ENCODE data around the gene MXD1.
A peak's percentile ranks its signal among the peaks of the same experiment; 100 is the strongest.

MXD1 gene

DNA sequence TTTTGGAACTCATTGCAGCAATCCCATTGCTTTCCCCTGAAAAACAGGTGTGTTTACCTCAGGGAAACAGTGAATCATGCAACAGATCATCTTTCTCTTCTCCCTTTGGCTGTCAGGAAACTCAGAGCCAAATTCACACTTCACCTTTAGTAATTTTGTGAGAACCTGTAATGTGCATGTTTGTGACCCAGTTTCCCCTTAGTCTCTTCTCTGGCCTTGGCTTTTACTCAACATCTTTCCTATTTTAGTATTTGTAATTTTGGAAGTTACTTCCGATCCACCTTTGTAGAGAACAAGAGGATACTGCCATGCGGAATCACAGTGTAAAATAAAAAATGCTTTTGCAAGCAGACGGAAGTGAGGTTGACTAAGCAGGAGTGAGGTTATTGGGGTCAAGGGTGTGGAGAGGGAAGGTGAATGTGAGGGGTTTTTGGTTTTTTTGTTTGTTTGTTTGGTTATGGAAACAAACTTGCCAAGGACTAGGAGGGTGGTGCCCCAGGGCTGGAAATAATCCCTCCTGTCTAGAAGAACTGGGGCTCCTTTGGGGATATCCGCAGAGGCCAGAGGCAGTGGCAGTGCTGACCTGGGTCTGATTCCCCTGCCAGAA, 32.5 kb downstream of the MXD1 start:
- no peak overlapping the region for H2AK5ac ChIP-seq (ENCODE audit: low read length)
- H4K12ac ChIP-seq (ENCODE audit: low read depth, low read length): no peak overlapping the region
- H2BK120ac ChIP-seq (ENCODE audit: insufficient read depth, low read length, poor library complexity): no peak overlapping the region
- H3K4me3 ChIP-seq (ENCODE audit: low read depth, low read length): no peak overlapping the region
- H3K9me3 ChIP-seq (ENCODE audit: insufficient read depth, low read depth, low read length): no peaks in the 10 kb centered on the region
- no peaks in the 10 kb centered on the region for H3K79me2 ChIP-seq (ENCODE audit: control insufficient read depth, insufficient read depth, low read length, poor library complexity)
- H3K23ac ChIP-seq (ENCODE audit: low read length): no peak overlapping the region
- no peak overlapping the region for H4K91ac ChIP-seq (ENCODE audit: low read depth, low read length)
- no peak overlapping the region for H3K4me2 ChIP-seq (ENCODE audit: low read length)
- H3K79me1 ChIP-seq (ENCODE audit: low read length): peaks cover 2% of the 10 kb centered on the region
- H2BK12ac ChIP-seq (ENCODE audit: low read length): no peak overlapping the region
- H3K36me3 ChIP-seq (ENCODE audit: control insufficient read depth in 1 of 2, insufficient read depth in 2 of 2, low read length in 2 of 2): no peaks in the 10 kb centered on the region
- no peak overlapping the region for H4K8ac ChIP-seq (ENCODE audit: low read depth, low read length)
- no peak overlapping the region for H3K27ac ChIP-seq (ENCODE audit: low read depth, low read length)
- H2AFZ ChIP-seq (ENCODE audit: insufficient read depth, low read length, poor library complexity): no peak overlapping the region
- no peak overlapping the region for H2BK5ac ChIP-seq (ENCODE audit: low read depth, low read length, poor library complexity)
- WGBS (ENCODE audit: extremely low coverage, insufficient coverage, insufficient read length): no CpG with 5 or more reads among the region's 4 CpGs
- peak in 1 of 2 donors; percentile 45 for DNase-seq
- H3K18ac ChIP-seq (ENCODE audit: low read length): no peak overlapping the region
- H3K14ac ChIP-seq (ENCODE audit: low read length): no peak overlapping the region
- no peak overlapping the region for H3K4ac ChIP-seq (ENCODE audit: low read depth, low read length)
- no peak overlapping the region for H3K9ac ChIP-seq (ENCODE audit: low read length)
- H3K27me3 ChIP-seq (ENCODE audit: insufficient read depth, low read length): no peaks in the 10 kb centered on the region
- H3K4me1 ChIP-seq (ENCODE audit: control insufficient read depth in 1 of 2, insufficient read depth in 2 of 2, low read length in 2 of 2): peaks cover 15 to 17% of the 10 kb centered on the region in 2 experiments

DNA sequence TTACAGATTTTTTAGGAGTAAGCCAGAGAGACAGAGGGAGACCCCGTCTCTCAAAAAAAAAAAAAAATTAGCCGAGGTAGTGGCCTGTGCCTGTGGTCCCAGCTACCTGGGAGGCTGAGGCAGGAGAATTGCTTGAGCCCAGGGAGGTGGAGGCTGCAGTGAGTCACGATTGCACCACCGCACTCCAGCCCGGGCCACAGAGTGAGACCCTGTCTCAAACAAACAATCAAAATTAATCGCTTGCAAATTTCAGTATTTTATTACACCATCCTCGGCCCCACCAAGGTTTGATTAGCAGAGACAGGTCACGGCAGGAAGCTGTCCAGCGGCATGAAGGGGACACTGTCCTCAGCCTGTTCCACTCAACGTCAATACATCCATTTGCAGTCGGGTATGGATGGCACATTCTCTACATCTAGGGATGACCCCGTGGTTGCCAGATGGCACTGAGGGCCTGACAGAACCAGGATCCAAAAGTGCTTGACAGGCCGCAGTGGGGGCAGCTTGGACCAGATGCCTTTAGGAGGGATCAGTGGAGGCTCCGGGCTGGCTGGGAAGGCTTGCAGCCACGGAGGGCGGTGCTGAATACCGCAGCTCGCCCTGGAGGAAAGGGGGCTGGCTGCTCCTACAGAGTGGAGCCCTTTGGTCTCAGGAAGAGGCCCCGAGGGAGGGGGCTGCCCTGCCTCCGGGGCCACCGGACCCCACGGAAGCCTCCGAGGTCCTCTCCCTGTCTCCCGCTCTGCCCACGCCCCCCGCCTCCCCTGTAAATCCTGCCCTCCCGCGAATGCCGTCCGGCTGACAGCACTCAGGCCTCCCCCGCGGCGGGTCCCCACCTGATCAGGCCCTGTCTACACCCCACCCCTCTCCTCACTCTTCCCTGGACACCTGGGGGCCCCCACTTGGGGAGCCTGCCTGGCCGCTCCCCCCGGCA, 33.4 kb downstream of the MXD1 start:
- Histone ChIP-seq H4K91ac (ENCODE audit: low read depth, low read length) (no peak overlapping the region), H3K14ac (ENCODE audit: low read length) (no peak overlapping the region), H3K9me3 (ENCODE audit: insufficient read depth, low read depth, low read length) (no peaks in the 10 kb centered on the region), H2BK12ac (ENCODE audit: low read length) (no peak overlapping the region), H3K27ac (ENCODE audit: low read depth, low read length) (no peak overlapping the region), H2AK5ac (ENCODE audit: low read length) (no peak overlapping the region), H4K12ac (ENCODE audit: low read depth, low read length) (no peak overlapping the region), H3K23ac (ENCODE audit: low read length) (no peak overlapping the region), H2BK5ac (ENCODE audit: low read depth, low read length, poor library complexity) (no peak overlapping the region), H3K27me3 (ENCODE audit: insufficient read depth, low read length) (no peaks in the 10 kb centered on the region), H3K79me1 (ENCODE audit: low read length) (peaks cover 2% of the 10 kb centered on the region), H3K36me3 (ENCODE audit: control insufficient read depth in 1 of 2, insufficient read depth in 2 of 2, low read length in 2 of 2) (no peaks in the 10 kb centered on the region), H2AFZ (ENCODE audit: insufficient read depth, low read length, poor library complexity) (no peak overlapping the region), H3K18ac (ENCODE audit: low read length) (no peak overlapping the region), H2BK120ac (ENCODE audit: insufficient read depth, low read length, poor library complexity) (no peak overlapping the region), H3K4me1 (ENCODE audit: control insufficient read depth in 1 of 2, insufficient read depth in 2 of 2, low read length in 2 of 2) (peaks cover 15 to 17% of the 10 kb centered on the region in 2 experiments), H3K9ac (ENCODE audit: low read length) (no peak overlapping the region), H3K4me2 (ENCODE audit: low read length) (no peak overlapping the region), H3K79me2 (ENCODE audit: control insufficient read depth, insufficient read depth, low read length, poor library complexity) (no peaks in the 10 kb centered on the region), H4K8ac (ENCODE audit: low read depth, low read length) (no peak overlapping the region), H3K4ac (ENCODE audit: low read depth, low read length) (no peak overlapping the region), H3K4me3 (ENCODE audit: low read depth, low read length) (no peak overlapping the region)
- no peak for DNase-seq
- no CpG with 5 or more reads among the region's 35 CpGs for WGBS (ENCODE audit: extremely low coverage, insufficient coverage, insufficient read length)

DNA sequence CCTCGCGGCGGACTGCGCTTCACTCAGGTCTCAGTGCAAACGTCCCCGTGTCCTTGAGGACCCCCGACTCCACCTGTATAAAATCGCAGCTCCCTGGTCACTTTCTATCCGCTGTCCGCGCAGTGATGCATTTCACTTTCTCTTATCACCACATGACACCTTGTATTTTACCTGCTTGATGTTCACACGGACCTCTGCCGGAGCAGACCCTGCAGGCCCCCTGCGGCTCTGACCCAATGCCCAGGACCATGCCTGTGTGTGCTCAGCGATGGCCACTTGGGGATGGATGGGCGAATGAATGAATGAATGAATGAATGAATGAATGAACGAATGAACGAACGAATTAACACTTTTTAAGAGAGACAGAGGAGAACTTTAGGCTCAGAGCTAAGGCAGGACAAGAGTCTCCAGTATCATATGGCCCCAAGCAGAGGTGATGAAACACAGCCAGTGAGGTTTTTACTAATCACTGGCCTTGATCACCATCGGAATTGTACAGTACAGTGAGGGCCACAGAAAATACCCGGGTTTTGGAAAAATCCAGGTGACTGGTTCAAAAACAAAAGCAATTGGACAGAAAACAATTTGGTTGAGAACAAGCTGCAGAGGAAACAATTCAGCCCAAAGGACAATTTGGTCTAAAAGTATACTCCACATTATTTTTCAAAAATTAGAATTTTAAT, 34.2 kb downstream of the MXD1 start:
- Histone ChIP-seq H3K4me3 (ENCODE audit: low read depth, low read length) (no peak overlapping the region), H3K18ac (ENCODE audit: low read length) (no peak overlapping the region), H2BK120ac (ENCODE audit: insufficient read depth, low read length, poor library complexity) (no peak overlapping the region), H2BK12ac (ENCODE audit: low read length) (no peak overlapping the region), H4K12ac (ENCODE audit: low read depth, low read length) (no peak overlapping the region), H3K36me3 (ENCODE audit: control insufficient read depth in 1 of 2, insufficient read depth in 2 of 2, low read length in 2 of 2) (no peaks in the 10 kb centered on the region), H3K14ac (ENCODE audit: low read length) (no peak overlapping the region), H3K4me2 (ENCODE audit: low read length) (no peak overlapping the region), H4K8ac (ENCODE audit: low read depth, low read length) (no peak overlapping the region), H3K23ac (ENCODE audit: low read length) (no peak overlapping the region), H2AFZ (ENCODE audit: insufficient read depth, low read length, poor library complexity) (no peak overlapping the region), H3K4me1 (ENCODE audit: control insufficient read depth in 1 of 2, insufficient read depth in 2 of 2, low read length in 2 of 2) (peaks cover 15 to 17% of the 10 kb centered on the region in 2 experiments), H3K27me3 (ENCODE audit: insufficient read depth, low read length) (no peaks in the 10 kb centered on the region), H4K91ac (ENCODE audit: low read depth, low read length) (no peak overlapping the region), H2BK5ac (ENCODE audit: low read depth, low read length, poor library complexity) (no peak overlapping the region), H3K79me2 (ENCODE audit: control insufficient read depth, insufficient read depth, low read length, poor library complexity) (no peaks in the 10 kb centered on the region), H3K9me3 (ENCODE audit: insufficient read depth, low read depth, low read length) (peaks cover 1% of the 10 kb centered on the region), H2AK5ac (ENCODE audit: low read length) (no peak overlapping the region), H3K9ac (ENCODE audit: low read length) (no peak overlapping the region), H3K27ac (ENCODE audit: low read depth, low read length) (no peak overlapping the region), H3K79me1 (ENCODE audit: low read length) (peaks cover 2% of the 10 kb centered on the region), H3K4ac (ENCODE audit: low read depth, low read length) (no peak overlapping the region)
- no CpG with 5 or more reads among the region's 21 CpGs for WGBS (ENCODE audit: extremely low coverage, insufficient coverage, insufficient read length)
- DNase-seq: no peak

DNA sequence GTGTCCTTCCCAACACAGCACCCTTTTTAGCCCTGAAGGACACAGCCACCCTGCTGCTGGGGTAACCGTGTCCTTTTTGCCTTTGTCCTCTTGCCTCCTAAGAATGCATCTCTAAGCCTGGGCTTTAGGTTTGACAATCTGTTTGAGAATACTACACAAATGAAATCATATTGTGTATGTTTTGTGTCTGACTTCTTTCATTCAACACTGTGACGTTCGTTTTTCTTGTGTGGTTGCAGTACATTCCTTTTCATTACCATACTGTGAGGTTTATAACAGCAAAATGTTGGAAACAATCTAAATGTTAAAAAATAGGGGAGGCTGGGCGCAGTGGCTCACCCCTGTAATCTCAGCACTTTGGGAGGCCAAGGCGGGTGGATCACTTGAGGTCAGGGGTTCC, 35.3 kb downstream of the MXD1 start:
- Histone ChIP-seq H3K4me1 (ENCODE audit: control insufficient read depth in 1 of 2, insufficient read depth in 2 of 2, low read length in 2 of 2) (peaks cover 14 to 17% of the 10 kb centered on the region in 2 experiments), H3K23ac (ENCODE audit: low read length) (no peak overlapping the region), H3K4me2 (ENCODE audit: low read length) (no peak overlapping the region), H3K9ac (ENCODE audit: low read length) (no peak overlapping the region), H4K8ac (ENCODE audit: low read depth, low read length) (no peak overlapping the region), H4K12ac (ENCODE audit: low read depth, low read length) (no peak overlapping the region), H3K27ac (ENCODE audit: low read depth, low read length) (no peak overlapping the region), H2AK5ac (ENCODE audit: low read length) (no peak overlapping the region), H3K4me3 (ENCODE audit: low read depth, low read length) (no peak overlapping the region), H2BK12ac (ENCODE audit: low read length) (no peak overlapping the region), H3K79me1 (ENCODE audit: low read length) (peaks cover 2% of the 10 kb centered on the region), H3K4ac (ENCODE audit: low read depth, low read length) (no peak overlapping the region), H4K91ac (ENCODE audit: low read depth, low read length) (no peak overlapping the region), H3K79me2 (ENCODE audit: control insufficient read depth, insufficient read depth, low read length, poor library complexity) (no peaks in the 10 kb centered on the region), H2BK120ac (ENCODE audit: insufficient read depth, low read length, poor library complexity) (no peak overlapping the region), H3K14ac (ENCODE audit: low read length) (no peak overlapping the region), H3K18ac (ENCODE audit: low read length) (no peak overlapping the region), H3K27me3 (ENCODE audit: insufficient read depth, low read length) (no peaks in the 10 kb centered on the region), H2BK5ac (ENCODE audit: low read depth, low read length, poor library complexity) (no peak overlapping the region), H3K9me3 (ENCODE audit: insufficient read depth, low read depth, low read length) (peaks cover 1% of the 10 kb centered on the region), H3K36me3 (ENCODE audit: control insufficient read depth in 1 of 2, insufficient read depth in 2 of 2, low read length in 2 of 2) (no peaks in the 10 kb centered on the region), H2AFZ (ENCODE audit: insufficient read depth, low read length, poor library complexity) (no peak overlapping the region)
- DNase-seq: no peak
- WGBS (ENCODE audit: extremely low coverage, insufficient coverage, insufficient read length): no CpG with 5 or more reads among the region's 5 CpGs

All from trophoblast cell (in vitro differentiated cells and primary cell).